ENCODE results near the gene FCGR2B. TPM values are rescaled to one million over a fixed set of nuclear protein-coding genes. Genes with fewer than 3 reads are reported as not detected.
"Not testable (repeated sequence)": the region's sequence is repeated elsewhere in the genome, so short reads cannot be mapped to it uniquely, and the experiment has no call there.

FCGR2B gene
- total and polyA plus RNA-seq, 5 donors, result 3.3 to 21.7 (median 9.1) TPM

GRCh38 chr1:161725258-161725907 lies 62.4 kb downstream of the FCGR2B start:
- WGBS, result 44% methylated on average over 22 of the region's 22 CpGs
- H3K9me3 ChIP-seq (ENCODE audit: control insufficient read depth, low read length); intact Hi-C loops (cut with DNase I); H3K27me3 ChIP-seq (ENCODE audit: control insufficient read depth, insufficient read depth); H3K27ac ChIP-seq (ENCODE audit: low read length); DNase-seq; H3K4me1 ChIP-seq (ENCODE audit: control insufficient read depth, insufficient read depth, low read length); ATAC-seq: not testable (repeated sequence)
- peak overlapping the region; percentile 76 for H3K4me3 ChIP-seq (ENCODE audit: low read length)

- H3K4me3 ChIP-seq (ENCODE audit: low read length), result peak overlapping the region; percentile 76
- H3K4me1 ChIP-seq (ENCODE audit: control insufficient read depth, insufficient read depth, low read length), result no peaks in the 10 kb centered on the region
- no peaks in the 10 kb centered on the region for H3K27me3 ChIP-seq (ENCODE audit: control insufficient read depth, insufficient read depth)
- peak overlapping the region; percentile 71 for H3K27ac ChIP-seq (ENCODE audit: low read length)
- H3K9me3 ChIP-seq (ENCODE audit: control insufficient read depth, low read length), result no peaks in the 10 kb centered on the region
- DNase-seq, result peak; percentile 38 to 80 (median 80)
- ATAC-seq, result peak; percentile 44 to 54
- intact Hi-C loops (cut with DNase I), result no loop called here
- under 1% methylated on average over 34 of the region's 34 CpGs for WGBS
These were observed 63.0 kb downstream of the FCGR2B start for GRCh38 chr1:161725908-161726472.

GRCh38 chr1:161726473-161727255 lies 63.7 kb downstream of the FCGR2B start:
- WGBS, result under 1% methylated on average over 83 of the region's 83 CpGs
- ATAC-seq, result peak; percentile 95
- intact Hi-C loops (cut with DNase I), result no loop called here

GRCh38 chr1:161727256-161727924 lies 64.4 kb downstream of the FCGR2B start:
- Histone ChIP-seq H3K4me3 (ENCODE audit: low read length) (peak overlapping the region; percentile 76), H3K27me3 (ENCODE audit: control insufficient read depth, insufficient read depth) (no peaks in the 10 kb centered on the region), H3K4me1 (ENCODE audit: control insufficient read depth, insufficient read depth, low read length) (no peaks in the 10 kb centered on the region), H3K9me3 (ENCODE audit: control insufficient read depth, low read length) (no peaks in the 10 kb centered on the region), H3K27ac (ENCODE audit: low read length) (peak overlapping the region; percentile 78)
- 2% methylated on average over 38 of the region's 38 CpGs for whole genome bisulfite sequencing
- peak in 1 of 3 donors; percentile 48 for DNase-seq
- intact Hi-C loops (cut with DNase I), result no loop called here
- no peak for ATAC-seq

More at GRCh38 chr1:161726473-161727255, 63.7 kb downstream of the FCGR2B start:
- peak overlapping the region; percentile 78 for H3K27ac ChIP-seq (ENCODE audit: low read length)
- no peaks in the 10 kb centered on the region for H3K9me3 ChIP-seq (ENCODE audit: control insufficient read depth, low read length)
- H3K27me3 ChIP-seq (ENCODE audit: control insufficient read depth, insufficient read depth), result no peaks in the 10 kb centered on the region
- peak overlapping the region; percentile 76 for H3K4me3 ChIP-seq (ENCODE audit: low read length)
- peak; percentile 87 to 95 (median 95) for DNase-seq
- no peaks in the 10 kb centered on the region for H3K4me1 ChIP-seq (ENCODE audit: control insufficient read depth, insufficient read depth, low read length)

Other genes starting within 250 kb of the FCGR2B start
- 10 to 100 TPM; 10.3 to 29.5 (median 19.7) TPM for gene FCGR2A, start 157.7 kb upstream of the FCGR2B start, total RNA-seq
- 5.7 TPM for gene FCGR2A, start 157.7 kb upstream of the FCGR2B start, polyA plus RNA-seq
- gene HSPA6, start 138.6 kb upstream of the FCGR2B start, total RNA-seq, result 1 to 10 TPM in 3 of 4 donors, under 1 TPM in 1; 0.71 to 3.0 (median 2.1) TPM
- 0.75 TPM for gene HSPA6, start 138.6 kb upstream of the FCGR2B start, polyA plus RNA-seq
- gene FCGR3A, start 113.3 kb upstream of the FCGR2B start, total RNA-seq, result 10 to 100 TPM; 42.7 to 73.9 (median 69.1) TPM
- 14.6 TPM for gene FCGR3A, start 113.3 kb upstream of the FCGR2B start, polyA plus RNA-seq
- gene FCGR3B, start 32.0 kb upstream of the FCGR2B start, total RNA-seq, result 1 to 10 TPM; 3.0 to 4.6 (median 3.9) TPM
- 0.29 TPM for gene FCGR3B, start 32.0 kb upstream of the FCGR2B start, polyA plus RNA-seq
- gene FCRLA, start 44.1 kb downstream of the FCGR2B start, total RNA-seq, result not detected
- gene FCRLA, start 44.1 kb downstream of the FCGR2B start, polyA plus RNA-seq, result 0.23 TPM
- gene FCRLB, start 58.4 kb downstream of the FCGR2B start, total RNA-seq, result under 1 TPM; 0.28 to 0.68 (median 0.48) TPM
- gene FCRLB, start 58.4 kb downstream of the FCGR2B start, polyA plus RNA-seq, result 0.61 TPM
- gene DUSP12, start 86.6 kb downstream of the FCGR2B start, total RNA-seq, result 10 to 100 TPM in 2 of 4 donors, 1 to 10 TPM in 2; 7.1 to 13.5 (median 10.3) TPM
- gene DUSP12, start 86.6 kb downstream of the FCGR2B start, polyA plus RNA-seq, result 9.5 TPM
- gene ATF6, start 103.2 kb downstream of the FCGR2B start, total RNA-seq, result 10 to 100 TPM; 15.3 to 18.5 (median 16.7) TPM
- 5.7 TPM for gene ATF6, start 103.2 kb downstream of the FCGR2B start, polyA plus RNA-seq